ENCODE results near the gene SH3BP1. TPM values are rescaled to one million over a fixed set of nuclear protein-coding genes. Genes with fewer than 3 reads are reported as not detected.

Gene SH3BP1
- total and polyA plus RNA-seq, 2 of the 13 experiments (the other 11 are each of a cell fraction or from before 2014, with no cell fraction given): 8.4 to 18.5 TPM

DNA sequence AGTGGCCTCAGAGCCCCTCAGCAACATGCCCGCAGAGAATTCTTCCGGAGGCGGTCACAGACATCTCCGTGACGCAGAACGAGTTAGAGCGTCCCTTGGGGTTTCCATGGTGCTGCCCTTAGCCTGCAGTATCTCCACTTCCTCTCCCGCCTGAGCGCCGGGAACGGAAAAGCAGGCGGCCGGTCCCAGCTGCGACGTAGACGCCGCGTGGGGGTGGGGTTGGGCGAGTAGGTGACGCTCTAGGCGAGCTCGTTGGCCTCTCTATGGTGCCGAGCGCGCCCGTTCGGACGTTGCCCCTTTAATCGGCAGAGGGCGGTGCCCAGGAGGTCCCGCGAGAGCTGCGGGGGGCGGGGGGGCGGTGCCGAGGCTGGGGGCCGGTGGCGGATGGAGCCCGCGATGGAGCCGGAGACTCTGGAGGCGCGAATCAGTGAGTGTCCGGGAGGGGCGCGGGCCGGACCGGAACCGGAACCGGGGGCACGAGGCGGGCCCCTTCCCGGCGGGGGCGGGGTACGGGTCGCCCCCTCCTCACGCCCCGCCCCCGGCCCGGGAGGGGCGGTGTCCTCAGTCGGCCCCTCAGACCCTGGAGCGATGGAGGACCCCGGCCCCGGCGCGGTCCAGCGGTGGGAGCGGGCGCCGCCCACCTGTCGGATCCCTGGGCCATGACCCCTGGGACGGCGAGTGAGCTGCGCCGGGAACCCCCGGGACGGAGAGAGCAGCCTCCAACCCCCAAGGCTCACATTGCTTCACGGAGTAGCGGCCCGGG lies 30.8 kb upstream of the SH3BP1 start, which contains the start of gene GGA1 (continued):
- TF ChIP-seq HNF4G (IDR thresholded peaks at IDR 0.05; ENCODE audit: borderline replicate concordance, low read depth, low read length) (peak; percentile 18; the same call in 1 of the 2 replicates), HNF4G (CRISPR knock-in tag; IDR thresholded peaks at IDR 0.05; ENCODE audit: borderline replicate concordance, low read depth) (no peak), ZNF782 (CRISPR knock-in tag; IDR thresholded peaks at IDR 0.05; ENCODE audit: borderline replicate concordance) (0 out of 2 replicates have a peak, but pooled peaks have one; percentile 74), ZNF891 (CRISPR knock-in tag; IDR thresholded peaks at IDR 0.05) (0 out of 2 replicates have a peak, but pooled peaks have one; percentile 26), ZNF839 (CRISPR knock-in tag; IDR thresholded peaks at IDR 0.05; ENCODE audit: borderline replicate concordance) (peak; percentile 77; the same call in 1 of the 2 replicates), ZNF615 (CRISPR knock-in tag; IDR thresholded peaks at IDR 0.05; ENCODE audit: borderline replicate concordance) (peak; percentile 47; the same call in 1 of the 2 replicates), RXRA (CRISPR knock-in tag; IDR thresholded peaks at IDR 0.05) (peak; percentile 89), KLF15 (CRISPR knock-in tag; IDR thresholded peaks at IDR 0.05; ENCODE audit: borderline replicate concordance) (no peak; the same call in 1 of the 2 replicates), HMGA1 (CRISPR knock-in tag; conservative IDR thresholded peaks at IDR 0.05) (no peak), ZNF619 (CRISPR knock-in tag; IDR thresholded peaks at IDR 0.05) (peak; percentile 20; the same call in 1 of the 2 replicates), ZFAT (CRISPR knock-in tag; conservative IDR thresholded peaks at IDR 0.05) (0 out of 2 replicates have a peak, but pooled peaks have one; percentile 47), U2AF2 (IDR thresholded peaks at IDR 0.05; ENCODE audit: low read depth, low read length) (no peak), KAT7 (CRISPR knock-in tag; IDR thresholded peaks at IDR 0.05; ENCODE audit: borderline replicate concordance) (0 out of 2 replicates have a peak, but pooled peaks have one; percentile 8), NCOA2 (CRISPR knock-in tag; IDR thresholded peaks at IDR 0.05) (peak; percentile 56; the same call in 1 of the 2 replicates), RFX3 (CRISPR knock-in tag; IDR thresholded peaks at IDR 0.05) (peak; percentile 38; the same call in 1 of the 2 replicates), POLR2G (IDR thresholded peaks at IDR 0.05; ENCODE audit: low read depth, low read length) (peak; percentile 84), PHF8 (CRISPR knock-in tag; IDR thresholded peaks at IDR 0.05) (peak; percentile 79), ZNF180 (CRISPR knock-in tag; IDR thresholded peaks at IDR 0.05; ENCODE audit: borderline replicate concordance, low read depth) (no peak), IKZF1 (IDR thresholded peaks at IDR 0.05) (no peak), EHMT2 (IDR thresholded peaks at IDR 0.05; ENCODE audit: borderline replicate concordance, low read depth, low read length) (0 out of 2 replicates have a peak, but pooled peaks have one; percentile 16), ZSCAN31 (CRISPR knock-in tag; IDR thresholded peaks at IDR 0.05; ENCODE audit: low read depth) (0 out of 2 replicates have a peak, but pooled peaks have one; percentile 20), ZNF205 (CRISPR knock-in tag; IDR thresholded peaks at IDR 0.05) (0 out of 2 replicates have a peak, but pooled peaks have one; percentile 11)
- TF ChIP-seq, protein P1, sequence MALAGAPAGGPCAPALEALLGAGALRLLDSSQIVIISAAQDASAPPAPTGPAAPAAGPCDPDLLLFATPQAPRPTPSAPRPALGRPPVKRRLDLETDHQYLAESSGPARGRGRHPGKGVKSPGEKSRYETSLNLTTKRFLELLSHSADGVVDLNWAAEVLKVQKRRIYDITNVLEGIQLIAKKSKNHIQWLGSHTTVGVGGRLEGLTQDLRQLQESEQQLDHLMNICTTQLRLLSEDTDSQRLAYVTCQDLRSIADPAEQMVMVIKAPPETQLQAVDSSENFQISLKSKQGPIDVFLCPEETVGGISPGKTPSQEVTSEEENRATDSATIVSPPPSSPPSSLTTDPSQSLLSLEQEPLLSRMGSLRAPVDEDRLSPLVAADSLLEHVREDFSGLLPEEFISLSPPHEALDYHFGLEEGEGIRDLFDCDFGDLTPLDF (CRISPR knock-in tag; IDR thresholded peaks at IDR 0.05): peak; percentile 50
- TF ChIP-seq, protein P2, sequence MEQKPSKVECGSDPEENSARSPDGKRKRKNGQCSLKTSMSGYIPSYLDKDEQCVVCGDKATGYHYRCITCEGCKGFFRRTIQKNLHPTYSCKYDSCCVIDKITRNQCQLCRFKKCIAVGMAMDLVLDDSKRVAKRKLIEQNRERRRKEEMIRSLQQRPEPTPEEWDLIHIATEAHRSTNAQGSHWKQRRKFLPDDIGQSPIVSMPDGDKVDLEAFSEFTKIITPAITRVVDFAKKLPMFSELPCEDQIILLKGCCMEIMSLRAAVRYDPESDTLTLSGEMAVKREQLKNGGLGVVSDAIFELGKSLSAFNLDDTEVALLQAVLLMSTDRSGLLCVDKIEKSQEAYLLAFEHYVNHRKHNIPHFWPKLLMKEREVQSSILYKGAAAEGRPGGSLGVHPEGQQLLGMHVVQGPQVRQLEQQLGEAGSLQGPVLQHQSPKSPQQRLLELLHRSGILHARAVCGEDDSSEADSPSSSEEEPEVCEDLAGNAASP (CRISPR knock-in tag; IDR thresholded peaks at IDR 0.05; ENCODE audit: borderline replicate concordance): peak; percentile 75
- TF ChIP-seq, protein P3, sequence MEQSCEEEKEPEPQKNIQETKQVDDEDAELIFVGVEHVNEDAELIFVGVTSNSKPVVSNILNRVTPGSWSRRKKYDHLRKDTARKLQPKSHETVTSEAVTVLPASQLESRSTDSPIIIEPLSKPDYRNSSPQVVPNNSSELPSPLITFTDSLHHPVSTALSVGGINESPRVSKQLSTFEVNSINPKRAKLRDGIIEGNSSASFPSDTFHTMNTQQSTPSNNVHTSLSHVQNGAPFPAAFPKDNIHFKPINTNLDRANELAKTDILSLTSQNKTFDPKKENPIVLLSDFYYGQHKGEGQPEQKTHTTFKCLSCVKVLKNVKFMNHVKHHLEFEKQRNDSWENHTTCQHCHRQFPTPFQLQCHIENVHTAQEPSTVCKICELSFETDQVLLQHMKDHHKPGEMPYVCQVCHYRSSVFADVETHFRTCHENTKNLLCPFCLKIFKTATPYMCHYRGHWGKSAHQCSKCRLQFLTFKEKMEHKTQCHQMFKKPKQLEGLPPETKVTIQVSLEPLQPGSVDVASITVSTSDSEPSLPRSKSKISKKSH (CRISPR knock-in tag; IDR thresholded peaks at IDR 0.05; ENCODE audit: borderline replicate concordance): no peak
- TF ChIP-seq, protein P4, sequence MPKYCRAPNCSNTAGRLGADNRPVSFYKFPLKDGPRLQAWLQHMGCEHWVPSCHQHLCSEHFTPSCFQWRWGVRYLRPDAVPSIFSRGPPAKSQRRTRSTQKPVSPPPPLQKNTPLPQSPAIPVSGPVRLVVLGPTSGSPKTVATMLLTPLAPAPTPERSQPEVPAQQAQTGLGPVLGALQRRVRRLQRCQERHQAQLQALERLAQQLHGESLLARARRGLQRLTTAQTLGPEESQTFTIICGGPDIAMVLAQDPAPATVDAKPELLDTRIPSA (CRISPR knock-in tag; IDR thresholded peaks at IDR 0.05; ENCODE audit: borderline replicate concordance): no peak

All from HepG2 (cell line).